Kidney (tissue), 14 donors: Measurements from ENCODE around the gene AKR1C3. TPM values are rescaled to one million over a fixed set of nuclear protein-coding genes. Genes with fewer than 3 reads are reported as not detected.

Experiments
- DNase-seq, 5 donors: peaks; one replicate each; pipeline ENCODE4 v3.0.0-alpha.2; 2013 to 2020
- FAIRE-seq: peaks from 2 replicates; lab custom pipeline; 2012; peaks lifted over from hg19 to GRCh38; lab: Jason Lieb, UNC
- H3K27ac ChIP-seq, 2 donors: one replicate each; pipeline ENCODE4 v1.7.0; 2013; ENCODE audit warnings: low read depth in 2 of 2, low read length in 2 of 2, inconsistent platforms in 1 of 2
- H3K27me3 ChIP-seq: one replicate; pipeline ENCODE4 v1.7.1; 2013; ENCODE audit warnings: low read length, inconsistent platforms; ENCODE audit not compliant: control insufficient read depth, insufficient read depth
- H3K36me3 ChIP-seq, 3 donors: one replicate each; pipeline versions ENCODE4 v1.7.0 to v1.7.1; 2013; ENCODE audit warnings: low read length in 3 of 3, control low read depth in 1 of 3, inconsistent platforms in 1 of 3; ENCODE audit not compliant: insufficient read depth in 3 of 3, control insufficient read depth in 2 of 3
- H3K4me1 ChIP-seq, 3 donors: one replicate each; pipeline versions ENCODE4 v1.7.0 to v1.7.1; 2013; ENCODE audit warnings: low read length in 3 of 3, inconsistent platforms in 1 of 3, low read depth in 1 of 3; ENCODE audit not compliant: control insufficient read depth in 2 of 3, insufficient read depth in 2 of 3
- H3K4me3 ChIP-seq, 3 donors: one replicate each; pipeline versions ENCODE4 v1.7.0 to v1.8.1; 2013; ENCODE audit warnings: low read length in 3 of 3, control low read depth in 1 of 3, inconsistent platforms in 1 of 3
- H3K9ac ChIP-seq, 3 donors: one replicate each; pipeline versions ENCODE4 v1.7.0 to v1.7.1; 2013; ENCODE audit warnings: low read length in 3 of 3, control low read depth in 1 of 3, inconsistent platforms in 1 of 3
- H3K9me3 ChIP-seq, 3 donors: one replicate each; pipeline versions ENCODE4 v1.7.0 to v1.7.1; 2013; ENCODE audit warnings: low read length in 3 of 3, control low read depth in 1 of 3, inconsistent platforms in 1 of 3; ENCODE audit not compliant: control insufficient read depth in 2 of 3, insufficient read depth in 1 of 3
- intact Hi-C: fragments of 100-400 bp; cut with DNase I; formaldehyde crosslinking; loops from one replicate; pipeline ENCODE4 v1.11.1; 2022
- polyA plus RNA-seq: library from polyadenylated mRNA; stranded (reverse); fragments of 350-450 nt; fragmentation: Illumina TruSeq; extraction: RNeasy Lipid Tissue Mini Kit (QIAGEN cat#74804); gene quantifications from one replicate; pipeline ENCODE4 v1.2.3, GENCODE V29; 2014; ENCODE audit warnings: low read depth, low replicate concordance; ENCODE audit not compliant: insufficient read depth
- total RNA-seq: library from RNA; stranded (reverse); fragmentation: NEBNext Ultra II Directional; extraction: Animal tissue kit (Norgen Biotek cat#: 25700); gene quantifications from one replicate; pipeline ENCODE4 v1.2.1, GENCODE V29; 2021
- TF ChIP-seq, protein P1 (sequence below): IDR thresholded peaks from 3 replicates; pipeline ENCODE4 v1.5.1; 2012; ENCODE audit warnings: mild to moderate bottlenecking, moderate library complexity, borderline replicate concordance; ENCODE audit not compliant: insufficient read depth; ENCODE audit errors: extremely low read depth
- donor health status: control.
- donor health status: control.
- donor health status: control.
- donor health status: control.
- donor health status: control.
- donor health status: DM: yes; HTN: yes; CAD: no.
- donor health status: Normal renal cell carcinoma (clear cell type).

AKR1C3 gene
- total and polyA plus RNA-seq, 2 donors from 2014 or later = 61.8 to 187 TPM

GRCh38 chr10:5148678-5149032 is 54.4 kb downstream of the AKR1C3 start:
- H3K9me3 ChIP-seq = no peaks in the 10 kb centered on the region
- no peak for DNase-seq
- H3K36me3 ChIP-seq = no peaks in the 10 kb centered on the region
- intact Hi-C loops = no loop called here
- TF ChIP-seq, protein P1, sequence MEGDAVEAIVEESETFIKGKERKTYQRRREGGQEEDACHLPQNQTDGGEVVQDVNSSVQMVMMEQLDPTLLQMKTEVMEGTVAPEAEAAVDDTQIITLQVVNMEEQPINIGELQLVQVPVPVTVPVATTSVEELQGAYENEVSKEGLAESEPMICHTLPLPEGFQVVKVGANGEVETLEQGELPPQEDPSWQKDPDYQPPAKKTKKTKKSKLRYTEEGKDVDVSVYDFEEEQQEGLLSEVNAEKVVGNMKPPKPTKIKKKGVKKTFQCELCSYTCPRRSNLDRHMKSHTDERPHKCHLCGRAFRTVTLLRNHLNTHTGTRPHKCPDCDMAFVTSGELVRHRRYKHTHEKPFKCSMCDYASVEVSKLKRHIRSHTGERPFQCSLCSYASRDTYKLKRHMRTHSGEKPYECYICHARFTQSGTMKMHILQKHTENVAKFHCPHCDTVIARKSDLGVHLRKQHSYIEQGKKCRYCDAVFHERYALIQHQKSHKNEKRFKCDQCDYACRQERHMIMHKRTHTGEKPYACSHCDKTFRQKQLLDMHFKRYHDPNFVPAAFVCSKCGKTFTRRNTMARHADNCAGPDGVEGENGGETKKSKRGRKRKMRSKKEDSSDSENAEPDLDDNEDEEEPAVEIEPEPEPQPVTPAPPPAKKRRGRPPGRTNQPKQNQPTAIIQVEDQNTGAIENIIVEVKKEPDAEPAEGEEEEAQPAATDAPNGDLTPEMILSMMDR = no peak
- H3K9ac ChIP-seq = no peak overlapping the region
- H3K27ac ChIP-seq = no peak overlapping the region
- H3K4me3 ChIP-seq = no peak overlapping the region
- H3K27me3 ChIP-seq = no peaks in the 10 kb centered on the region
- peaks cover 0 to 16% (median 0%) of the 10 kb centered on the region in 3 donors for H3K4me1 ChIP-seq
- FAIRE-seq = no peak

- H3K27me3 ChIP-seq = no peaks in the 10 kb centered on the region
- no peaks in the 10 kb centered on the region for H3K36me3 ChIP-seq
- TF ChIP-seq, protein P1 = no peak
- intact Hi-C loops = no loop called here
- no peak overlapping the region for H3K9ac ChIP-seq
- H3K9me3 ChIP-seq = no peaks in the 10 kb centered on the region
- H3K4me1 ChIP-seq = peaks cover 0 to 16% (median 0%) of the 10 kb centered on the region in 3 donors
- no peak overlapping the region for H3K27ac ChIP-seq
- no peak for DNase-seq
- H3K4me3 ChIP-seq = no peak overlapping the region
- no peak for FAIRE-seq
Observed at GRCh38 chr10:5151076-5151475, 56.9 kb downstream of the AKR1C3 start.

- no peak for FAIRE-seq
Observed at GRCh38 chr10:5155951-5156350, 61.7 kb downstream of the AKR1C3 start.

More at GRCh38 chr10:5155951-5156350, 61.7 kb downstream of the AKR1C3 start:
- H3K4me3 ChIP-seq = no peak overlapping the region
- TF ChIP-seq, protein P1 = no peak
- no peaks in the 10 kb centered on the region for H3K9me3 ChIP-seq
- no peaks in the 10 kb centered on the region for H3K4me1 ChIP-seq
- no peak overlapping the region for H3K27ac ChIP-seq
- intact Hi-C loops = no loop called here
- H3K9ac ChIP-seq = no peak overlapping the region
- H3K36me3 ChIP-seq = no peaks in the 10 kb centered on the region
- H3K27me3 ChIP-seq = no peaks in the 10 kb centered on the region
- peak in 1 of 5 donors; percentile 5 for DNase-seq

Other genes starting within 250 kb of the AKR1C3 start
- 61.7 TPM for gene AKR1C1, start 131.0 kb upstream of the AKR1C3 start, total RNA-seq
- gene AKR1C1, start 131.0 kb upstream of the AKR1C3 start, polyA plus RNA-seq = 81.3 TPM
- gene AKR1C2, start 90.6 kb upstream of the AKR1C3 start, total RNA-seq = 16.3 TPM
- gene AKR1C2, start 90.6 kb upstream of the AKR1C3 start, polyA plus RNA-seq = 11.8 TPM
- 0.66 TPM for gene AKR1C8, start 90.7 kb downstream of the AKR1C3 start, total RNA-seq
- not detected for gene AKR1C8, start 90.7 kb downstream of the AKR1C3 start, polyA plus RNA-seq
- gene AKR1C4, start 102.4 kb downstream of the AKR1C3 start, total RNA-seq = not detected
- not detected for gene AKR1C4, start 102.4 kb downstream of the AKR1C3 start, polyA plus RNA-seq